Coronary artery (tissue), 2 donors: ENCODE data around the gene SPATA6.

Experiments used
- DNase-seq: peaks from one replicate; pipeline ENCODE4 v3.0.0-alpha.2; 2017; ENCODE audit warnings: low spot score
- H3K27ac ChIP-seq, 2 donors: fragments of 200-600 bp; sonication (generic); one replicate each; pipeline ENCODE4 v1.5.1; 2016 to 2019
- H3K4me3 ChIP-seq: fragments of 200-600 bp; sonication (generic); 2 replicates; pipeline ENCODE4 v1.5.1; 2016; ENCODE audit warnings: mild to moderate bottlenecking, moderate library complexity
- TF ChIP-seq, protein P1 (sequence below): fragments of 200-600 bp; sonication (generic); IDR thresholded peaks from one replicate; pipeline ENCODE4 v1.5.1; 2019; ENCODE audit warnings: antibody characterized with exemption

The SPATA6 gene

DNA sequence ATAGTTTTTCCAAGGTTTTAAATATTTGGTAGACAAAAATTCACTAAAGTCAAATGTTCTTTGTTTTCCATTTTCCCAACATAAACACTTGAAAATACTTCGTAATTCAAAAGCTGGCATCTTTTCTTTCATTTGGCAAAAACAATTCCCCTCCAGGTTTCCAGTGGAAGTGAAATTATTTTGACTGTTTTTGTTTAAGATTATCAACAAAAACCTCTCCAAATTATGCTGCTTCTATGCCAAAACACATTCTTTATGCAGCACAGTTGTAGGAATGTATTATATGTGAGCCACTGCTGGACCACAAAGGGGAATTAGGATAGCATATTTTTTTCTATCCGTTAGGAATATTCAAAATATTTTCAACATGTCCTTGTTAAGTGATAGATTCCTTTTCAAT is 205.4 kb downstream of the SPATA6 start:
- Histone ChIP-seq H3K27ac (no peak overlapping the region), H3K4me3 (no peak overlapping the region)
- no peak for DNase-seq
- TF ChIP-seq, protein P1, sequence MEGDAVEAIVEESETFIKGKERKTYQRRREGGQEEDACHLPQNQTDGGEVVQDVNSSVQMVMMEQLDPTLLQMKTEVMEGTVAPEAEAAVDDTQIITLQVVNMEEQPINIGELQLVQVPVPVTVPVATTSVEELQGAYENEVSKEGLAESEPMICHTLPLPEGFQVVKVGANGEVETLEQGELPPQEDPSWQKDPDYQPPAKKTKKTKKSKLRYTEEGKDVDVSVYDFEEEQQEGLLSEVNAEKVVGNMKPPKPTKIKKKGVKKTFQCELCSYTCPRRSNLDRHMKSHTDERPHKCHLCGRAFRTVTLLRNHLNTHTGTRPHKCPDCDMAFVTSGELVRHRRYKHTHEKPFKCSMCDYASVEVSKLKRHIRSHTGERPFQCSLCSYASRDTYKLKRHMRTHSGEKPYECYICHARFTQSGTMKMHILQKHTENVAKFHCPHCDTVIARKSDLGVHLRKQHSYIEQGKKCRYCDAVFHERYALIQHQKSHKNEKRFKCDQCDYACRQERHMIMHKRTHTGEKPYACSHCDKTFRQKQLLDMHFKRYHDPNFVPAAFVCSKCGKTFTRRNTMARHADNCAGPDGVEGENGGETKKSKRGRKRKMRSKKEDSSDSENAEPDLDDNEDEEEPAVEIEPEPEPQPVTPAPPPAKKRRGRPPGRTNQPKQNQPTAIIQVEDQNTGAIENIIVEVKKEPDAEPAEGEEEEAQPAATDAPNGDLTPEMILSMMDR = no peak

DNA sequence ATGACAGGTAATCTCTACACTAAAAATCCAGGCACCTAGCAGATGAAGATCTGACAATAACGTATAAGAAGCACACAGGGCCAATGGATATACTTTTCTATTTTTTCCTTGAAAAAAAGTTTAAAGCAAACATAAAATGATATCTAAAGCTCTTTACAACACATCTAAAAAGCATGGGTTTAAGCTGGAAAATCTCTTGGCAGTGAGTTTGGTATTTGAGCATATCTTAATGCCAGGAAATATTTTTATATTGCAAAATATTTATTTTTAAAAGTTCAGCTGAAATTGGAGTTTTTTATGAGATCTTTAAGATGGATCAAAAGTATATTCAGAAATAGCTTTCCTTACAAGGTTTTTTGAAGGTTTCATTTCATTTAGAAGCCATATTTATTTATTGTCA is 209.0 kb downstream of the SPATA6 start:
- H3K4me3 ChIP-seq = no peak overlapping the region
- TF ChIP-seq, protein P1 = no peak
- peak overlapping the region; percentile 36 to 62 for H3K27ac ChIP-seq
- no peak for DNase-seq

DNA sequence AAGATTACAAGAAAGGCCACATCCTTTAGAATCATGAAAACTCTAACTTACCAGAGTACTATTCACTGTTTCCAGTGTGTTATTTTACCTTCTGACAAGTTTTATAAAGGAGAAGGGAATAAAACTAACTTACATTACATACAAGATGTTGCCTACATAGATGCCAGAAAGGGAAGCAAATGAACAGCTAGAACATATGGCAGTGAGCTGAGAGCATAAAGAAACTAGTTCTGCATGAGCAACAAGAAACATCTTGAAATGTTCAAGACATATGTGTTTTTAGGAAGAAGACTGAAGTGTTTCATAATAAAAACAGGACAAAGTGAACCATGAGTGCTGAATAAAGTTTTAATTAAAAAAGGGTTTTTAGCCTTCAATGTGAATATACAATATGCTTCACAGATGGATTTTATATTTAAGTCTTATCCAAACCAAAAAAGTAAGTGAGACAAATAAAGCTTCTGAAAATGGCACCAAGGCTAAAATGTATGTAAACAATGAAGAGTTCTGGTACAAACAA is 210.1 kb downstream of the SPATA6 start:
- H3K27ac ChIP-seq = no peak overlapping the region
- TF ChIP-seq, protein P1 = no peak
- H3K4me3 ChIP-seq = no peak overlapping the region
- DNase-seq = no peak

DNA sequence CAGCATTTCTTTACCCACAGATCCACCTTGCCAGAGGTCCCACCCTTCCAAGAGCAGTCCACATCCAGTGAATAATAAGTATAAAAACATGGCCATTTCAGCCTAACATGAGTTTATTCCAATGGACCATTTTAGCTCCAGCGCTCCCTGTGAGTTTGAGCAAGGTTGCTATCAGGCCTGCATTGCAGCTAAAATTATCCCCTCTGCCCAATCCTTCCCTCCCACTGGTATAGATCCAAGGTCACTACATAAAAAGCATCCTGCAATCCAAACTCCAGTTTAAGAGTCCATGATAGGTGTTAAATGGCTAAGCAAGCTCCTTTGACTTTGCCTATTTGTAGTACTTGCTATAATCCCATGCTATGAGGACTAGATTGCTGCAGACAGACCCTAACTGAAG is 213.9 kb downstream of the SPATA6 start:
- TF ChIP-seq, protein P1 = no peak
- DNase-seq = no peak
- Histone ChIP-seq H3K27ac (peak overlapping the region in 1 of 2 donors; percentile 33), H3K4me3 (no peak overlapping the region)

DNA sequence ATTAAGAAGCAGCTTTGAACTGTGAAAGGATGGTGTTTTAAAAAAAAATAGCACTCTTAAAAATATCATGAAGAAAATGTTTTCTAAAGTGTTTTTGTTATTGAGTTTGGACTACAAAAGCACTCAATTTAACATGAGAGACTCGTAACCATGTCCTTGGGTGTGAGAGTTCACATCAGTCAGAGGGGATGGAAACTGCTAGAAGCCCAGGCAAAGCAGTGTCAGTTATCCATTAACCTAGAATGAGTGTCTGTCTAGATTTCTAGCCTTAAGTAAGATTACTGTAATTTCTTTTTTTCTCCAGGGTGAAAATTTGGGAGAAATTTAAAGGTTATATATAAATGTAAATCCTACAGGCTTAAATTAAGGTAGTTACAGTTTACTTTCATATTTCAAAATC is 217.8 kb downstream of the SPATA6 start:
- Histone ChIP-seq H3K27ac (no peak overlapping the region), H3K4me3 (no peak overlapping the region)
- no peak for DNase-seq
- TF ChIP-seq, protein P1 = no peak

DNA sequence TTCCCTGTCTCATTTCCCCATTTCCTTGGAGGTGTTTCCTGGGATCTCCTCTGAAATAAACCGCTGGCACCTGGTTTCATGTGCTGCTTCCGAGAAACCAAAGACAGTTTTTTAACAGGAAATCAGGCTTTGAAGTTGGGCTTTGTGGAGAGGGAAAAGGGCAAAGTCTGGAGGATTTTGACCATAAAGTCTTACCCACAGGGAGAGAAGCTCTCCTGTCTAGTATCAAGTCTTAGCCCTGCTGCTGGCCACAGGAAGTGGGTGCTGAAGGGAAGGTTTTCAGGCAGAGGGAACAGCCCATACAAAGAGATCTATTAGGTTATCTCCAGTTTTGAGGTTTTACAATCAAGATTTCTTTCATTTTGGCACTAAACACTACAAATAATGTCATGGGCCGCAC is 220.2 kb downstream of the SPATA6 start:
- no peak overlapping the region for H3K4me3 ChIP-seq
- DNase-seq = no peak
- H3K27ac ChIP-seq = no peak overlapping the region
- TF ChIP-seq, protein P1 = no peak

DNA sequence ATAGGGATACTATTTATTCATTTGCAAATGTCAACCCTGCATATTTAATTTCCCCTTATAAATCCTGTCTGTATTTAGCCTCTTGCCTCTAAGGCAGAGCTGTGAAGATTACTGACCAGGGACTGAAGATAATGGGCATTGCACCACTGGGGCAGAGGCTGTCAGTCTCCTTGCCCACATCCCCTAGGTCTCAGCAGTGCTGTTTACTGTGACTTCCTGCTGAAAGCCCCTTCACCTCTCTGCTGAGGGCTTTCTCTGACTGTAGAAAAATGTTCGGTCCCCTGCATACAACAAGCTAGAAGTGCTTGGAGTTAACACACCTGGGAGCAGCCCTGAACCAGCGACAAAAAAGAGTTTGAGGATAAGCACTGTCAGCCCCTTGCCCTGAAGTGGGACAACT is 220.7 kb downstream of the SPATA6 start:
- H3K27ac ChIP-seq = no peak overlapping the region
- no peak overlapping the region for H3K4me3 ChIP-seq
- no peak for DNase-seq
- TF ChIP-seq, protein P1 = no peak
